MM.1S (cell line): ENCODE results near the gene PAX9.

Experiments used
- DNase-seq: peaks from one replicate; pipeline ENCODE4 v3.0.0-alpha.2; 2015
- H2AFZ ChIP-seq: fragments of 300-600 bp; sonication (generic); 2 replicates; pipeline ENCODE4 v1.6.0; 2016; ENCODE audit warnings: antibody characterized with exemption, low read length
- H3F3A ChIP-seq: fragments of 300-600 bp; sonication (generic); 2 replicates; pipeline ENCODE4 v1.6.1; 2016; ENCODE audit warnings: mild to moderate bottlenecking, antibody characterized with exemption, low read length, moderate library complexity, mixed read lengths; ENCODE audit not compliant: insufficient read depth
- H3K27ac ChIP-seq: fragments of 300-600 bp; sonication (generic); 2 replicates; pipeline ENCODE4 v1.5.1; 2016; ENCODE audit warnings: mild to moderate bottlenecking, low read length
- H3K27me3 ChIP-seq: fragments of 300-600 bp; sonication (generic); replicated peaks from 2 replicates; pipeline ENCODE4 v1.6.0; 2016; ENCODE audit warnings: low read length; ENCODE audit not compliant: insufficient read depth
- H3K36me3 ChIP-seq: fragments of 300-600 bp; sonication (generic); replicated peaks from 2 replicates; pipeline ENCODE4 v1.6.1; 2016; ENCODE audit warnings: mild to moderate bottlenecking, low read length, mixed read lengths; ENCODE audit not compliant: insufficient read depth
- H3K4me1 ChIP-seq: fragments of 300-600 bp; sonication (generic); 2 replicates; pipeline ENCODE4 v1.6.1; 2016; ENCODE audit warnings: low read length, mixed read lengths
- H3K4me2 ChIP-seq: fragments of 300-600 bp; sonication (generic); 2 replicates; pipeline ENCODE4 v1.6.0; 2016; ENCODE audit warnings: low read depth, low read length
- H3K4me3 ChIP-seq: fragments of 300-600 bp; sonication (generic); 2 replicates; pipeline ENCODE4 v1.5.1; 2016; ENCODE audit warnings: low read length, mixed read lengths
- H3K79me2 ChIP-seq: fragments of 300-600 bp; sonication (generic); 2 replicates; pipeline ENCODE4 v1.6.1; 2016; ENCODE audit warnings: mixed run types, low read length, mixed read lengths
- H3K9ac ChIP-seq: fragments of 300-600 bp; sonication (generic); 2 replicates; pipeline ENCODE4 v1.6.1; 2016; ENCODE audit warnings: low read length, mixed read lengths
- H3K9me2 ChIP-seq: fragments of 300-600 bp; sonication (generic); replicated peaks from 2 replicates; pipeline ENCODE4 v1.6.1; 2016; ENCODE audit warnings: mild to moderate bottlenecking, low read length, mixed read lengths; ENCODE audit not compliant: insufficient read depth
- H3K9me3 ChIP-seq: fragments of 300-600 bp; sonication (generic); replicated peaks from 2 replicates; pipeline ENCODE4 v1.6.1; 2016; ENCODE audit warnings: mild to moderate bottlenecking, low read length, mixed read lengths; ENCODE audit not compliant: insufficient read depth
- H4K20me1 ChIP-seq: fragments of 300-600 bp; sonication (generic); 2 replicates; pipeline ENCODE4 v1.6.1; 2016; ENCODE audit warnings: mild to moderate bottlenecking, low read length, moderate library complexity, mixed read lengths; ENCODE audit not compliant: insufficient read depth
- EZH2 ChIP-seq: fragments of 300-600 bp; sonication (generic); optimal IDR thresholded peaks from 2 replicates; pipeline ENCODE3; 2017; ENCODE audit warnings: low read depth, mild to moderate bottlenecking, antibody characterized with exemption, low read length, mixed read lengths
- EZH2phosphoT487 ChIP-seq: fragments of 300-600 bp; sonication (generic); IDR thresholded peaks from 2 replicates; pipeline ENCODE4 v1.6.1; 2018; ENCODE audit warnings: antibody characterized with exemption, low read length
- TF ChIP-seq, protein P1 (sequence below): fragments of 300-600 bp; sonication (generic); IDR thresholded peaks from 2 replicates; pipeline ENCODE4 v1.5.1; 2016; ENCODE audit warnings: antibody characterized with exemption, low read length, mixed read lengths

Gene PAX9

DNA sequence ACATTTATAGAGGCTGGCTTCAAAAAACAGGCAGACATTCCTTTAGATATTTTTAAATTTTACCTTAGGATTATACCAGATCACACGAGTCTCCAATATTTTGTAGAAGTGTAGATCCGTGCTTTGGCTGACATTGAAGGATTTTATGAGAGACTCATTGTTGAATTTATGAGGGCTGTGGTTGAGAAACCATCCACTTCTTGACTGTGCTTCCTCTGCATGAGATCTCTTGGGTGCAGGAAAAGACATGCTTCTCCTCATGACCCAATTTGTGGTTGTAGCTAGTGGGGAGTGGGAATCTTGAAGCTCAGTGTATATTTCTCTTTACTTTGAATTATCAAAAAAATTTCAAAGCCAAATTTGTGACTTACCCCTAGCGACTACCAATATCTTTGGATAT is 42.5 kb upstream of the PAX9 start:
- Histone ChIP-seq H3K9me2 (no peaks in the 10 kb centered on the region), H2AFZ (no peak overlapping the region), H3K9ac (no peak overlapping the region), H3K9me3 (no peaks in the 10 kb centered on the region), H3K79me2 (no peaks in the 10 kb centered on the region), H3K36me3 (no peaks in the 10 kb centered on the region), H3K27ac (no peak overlapping the region), H3K27me3 (no peaks in the 10 kb centered on the region), H3K4me3 (no peak overlapping the region), H3K4me2 (no peak overlapping the region), H3F3A (no peaks in the 10 kb centered on the region), H3K4me1 (no peaks in the 10 kb centered on the region), H4K20me1 (no peaks in the 10 kb centered on the region)
- TF ChIP-seq EZH2, result no peak
- TF ChIP-seq EZH2phosphoT487, result no peak
- TF ChIP-seq, protein P1, sequence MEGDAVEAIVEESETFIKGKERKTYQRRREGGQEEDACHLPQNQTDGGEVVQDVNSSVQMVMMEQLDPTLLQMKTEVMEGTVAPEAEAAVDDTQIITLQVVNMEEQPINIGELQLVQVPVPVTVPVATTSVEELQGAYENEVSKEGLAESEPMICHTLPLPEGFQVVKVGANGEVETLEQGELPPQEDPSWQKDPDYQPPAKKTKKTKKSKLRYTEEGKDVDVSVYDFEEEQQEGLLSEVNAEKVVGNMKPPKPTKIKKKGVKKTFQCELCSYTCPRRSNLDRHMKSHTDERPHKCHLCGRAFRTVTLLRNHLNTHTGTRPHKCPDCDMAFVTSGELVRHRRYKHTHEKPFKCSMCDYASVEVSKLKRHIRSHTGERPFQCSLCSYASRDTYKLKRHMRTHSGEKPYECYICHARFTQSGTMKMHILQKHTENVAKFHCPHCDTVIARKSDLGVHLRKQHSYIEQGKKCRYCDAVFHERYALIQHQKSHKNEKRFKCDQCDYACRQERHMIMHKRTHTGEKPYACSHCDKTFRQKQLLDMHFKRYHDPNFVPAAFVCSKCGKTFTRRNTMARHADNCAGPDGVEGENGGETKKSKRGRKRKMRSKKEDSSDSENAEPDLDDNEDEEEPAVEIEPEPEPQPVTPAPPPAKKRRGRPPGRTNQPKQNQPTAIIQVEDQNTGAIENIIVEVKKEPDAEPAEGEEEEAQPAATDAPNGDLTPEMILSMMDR, result no peak
- no peak for DNase-seq

DNA sequence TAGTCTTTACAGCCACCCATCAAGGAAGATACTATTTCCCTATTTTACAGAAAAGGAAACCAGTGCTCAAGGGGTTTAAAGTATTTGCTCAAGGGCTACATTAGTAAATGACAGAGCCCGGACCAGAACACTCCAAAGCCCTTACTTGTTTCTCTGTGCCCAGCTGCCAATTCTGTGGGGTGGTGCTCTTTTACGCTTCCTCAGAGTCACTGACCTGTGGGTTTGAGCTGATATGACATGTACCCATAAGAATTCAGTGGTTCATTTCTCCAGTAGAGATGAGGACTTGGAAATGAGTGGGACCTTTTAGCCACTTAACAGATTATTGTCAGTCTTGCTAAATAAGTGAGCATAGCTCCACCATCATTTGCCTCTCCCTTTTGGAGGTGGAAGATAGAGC is 41.8 kb upstream of the PAX9 start:
- TF ChIP-seq, protein P1, result no peak
- TF ChIP-seq EZH2phosphoT487 (no peak), EZH2 (no peak)
- no peak overlapping the region for H3K4me3 ChIP-seq
- no peaks in the 10 kb centered on the region for H3K9me3 ChIP-seq
- H2AFZ ChIP-seq, result no peak overlapping the region
- H3K79me2 ChIP-seq, result no peaks in the 10 kb centered on the region
- no peak overlapping the region for H3K4me2 ChIP-seq
- no peaks in the 10 kb centered on the region for H3K4me1 ChIP-seq
- no peaks in the 10 kb centered on the region for H3K36me3 ChIP-seq
- no peak overlapping the region for H3K9ac ChIP-seq
- no peaks in the 10 kb centered on the region for H3K27me3 ChIP-seq
- H3K27ac ChIP-seq, result no peak overlapping the region
- no peak for DNase-seq
- H3F3A ChIP-seq, result no peaks in the 10 kb centered on the region
- no peaks in the 10 kb centered on the region for H3K9me2 ChIP-seq
- H4K20me1 ChIP-seq, result no peaks in the 10 kb centered on the region

DNA sequence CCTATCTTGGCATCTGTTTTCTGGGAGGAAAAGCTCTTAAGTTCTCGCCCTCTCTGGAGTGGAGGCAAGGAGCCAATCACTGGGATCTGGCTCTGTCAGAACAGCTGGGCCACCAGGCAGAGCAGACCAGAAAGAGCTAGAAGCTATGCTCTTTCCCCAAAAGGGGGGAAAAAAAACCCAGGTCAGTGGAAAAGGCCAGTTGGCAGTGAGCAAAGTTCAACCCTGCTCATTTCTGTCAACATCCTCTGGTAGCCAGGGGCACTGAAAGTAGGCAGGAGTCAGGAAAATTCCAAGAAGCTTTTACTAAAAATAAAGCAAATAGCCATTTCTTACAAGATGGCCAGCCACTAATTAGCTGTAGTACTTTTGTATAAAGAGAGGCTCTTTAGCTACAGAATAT is 36.6 kb upstream of the PAX9 start:
- no peaks in the 10 kb centered on the region for H3K4me1 ChIP-seq
- no peak for DNase-seq
- no peaks in the 10 kb centered on the region for H3K9me2 ChIP-seq
- no peak overlapping the region for H2AFZ ChIP-seq
- no peaks in the 10 kb centered on the region for H3F3A ChIP-seq
- H3K9me3 ChIP-seq, result no peaks in the 10 kb centered on the region
- H4K20me1 ChIP-seq, result no peaks in the 10 kb centered on the region
- H3K79me2 ChIP-seq, result no peaks in the 10 kb centered on the region
- H3K27me3 ChIP-seq, result no peaks in the 10 kb centered on the region
- H3K4me3 ChIP-seq, result no peak overlapping the region
- no peak overlapping the region for H3K27ac ChIP-seq
- TF ChIP-seq, protein P1, result no peak
- no peak for TF ChIP-seq EZH2
- no peak for TF ChIP-seq EZH2phosphoT487
- H3K9ac ChIP-seq, result no peak overlapping the region
- no peaks in the 10 kb centered on the region for H3K36me3 ChIP-seq
- H3K4me2 ChIP-seq, result no peak overlapping the region
